ENCODE results near the gene CLEC7A.

DNA sequence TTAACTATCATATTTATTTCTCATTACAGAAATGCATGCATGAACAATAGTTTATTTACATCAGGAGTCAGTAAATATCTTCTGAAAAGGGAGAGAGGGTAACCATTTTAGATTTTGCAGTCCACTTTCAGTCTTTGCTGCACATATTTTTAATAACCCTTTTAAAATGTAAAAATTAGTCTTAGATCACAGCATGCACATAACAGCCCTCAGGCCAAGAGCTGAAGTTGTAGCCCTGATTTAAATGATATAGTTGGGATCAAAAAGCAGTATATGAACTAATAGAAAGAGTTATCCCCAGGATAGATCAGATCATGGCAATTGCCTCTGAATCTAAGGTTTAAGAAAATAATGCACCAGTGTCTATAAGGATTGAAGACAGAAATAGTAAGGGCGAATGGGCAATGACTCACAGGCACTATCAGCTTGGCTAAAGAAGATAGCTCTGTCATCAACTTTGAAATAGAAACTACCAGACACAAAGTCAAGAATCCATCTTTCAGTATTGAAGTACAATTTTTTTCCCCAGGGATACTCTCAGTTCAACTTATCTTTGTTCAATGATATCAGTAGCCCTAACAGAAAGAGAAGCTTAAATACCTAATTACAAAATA lies 13.1 kb upstream of the CLEC7A start:
- TF ChIP-seq, protein P1, sequence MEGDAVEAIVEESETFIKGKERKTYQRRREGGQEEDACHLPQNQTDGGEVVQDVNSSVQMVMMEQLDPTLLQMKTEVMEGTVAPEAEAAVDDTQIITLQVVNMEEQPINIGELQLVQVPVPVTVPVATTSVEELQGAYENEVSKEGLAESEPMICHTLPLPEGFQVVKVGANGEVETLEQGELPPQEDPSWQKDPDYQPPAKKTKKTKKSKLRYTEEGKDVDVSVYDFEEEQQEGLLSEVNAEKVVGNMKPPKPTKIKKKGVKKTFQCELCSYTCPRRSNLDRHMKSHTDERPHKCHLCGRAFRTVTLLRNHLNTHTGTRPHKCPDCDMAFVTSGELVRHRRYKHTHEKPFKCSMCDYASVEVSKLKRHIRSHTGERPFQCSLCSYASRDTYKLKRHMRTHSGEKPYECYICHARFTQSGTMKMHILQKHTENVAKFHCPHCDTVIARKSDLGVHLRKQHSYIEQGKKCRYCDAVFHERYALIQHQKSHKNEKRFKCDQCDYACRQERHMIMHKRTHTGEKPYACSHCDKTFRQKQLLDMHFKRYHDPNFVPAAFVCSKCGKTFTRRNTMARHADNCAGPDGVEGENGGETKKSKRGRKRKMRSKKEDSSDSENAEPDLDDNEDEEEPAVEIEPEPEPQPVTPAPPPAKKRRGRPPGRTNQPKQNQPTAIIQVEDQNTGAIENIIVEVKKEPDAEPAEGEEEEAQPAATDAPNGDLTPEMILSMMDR (IDR thresholded peaks at IDR 0.05): no peak
- TF ChIP-seq POLR2A (IDR thresholded peaks at IDR 0.05): no peak

Measured in uterus (tissue), 2 donors.